PC-3 (cell line): ENCODE data around the gene NKD1. TPM values are rescaled to one million over a fixed set of nuclear protein-coding genes. Genes with fewer than 3 reads are reported as not detected.

ENCODE experiments used
- ATAC-seq: fragments of 200-7000 bp; cut with Tn5 transposase; 2 replicates; pipeline ENCODE4 v1.9.1; 2020; ENCODE audit warnings: mild to moderate bottlenecking, moderate library complexity
- BruUV-seq: library from RNA; stranded (reverse); fragments of 400-500 nt; replicated peaks from 2 replicates; lab custom pipeline; 2021; lab: Mats Ljungman, UMichigan
- CTCF ChIA-PET: fragments of 300-600 bp; sonication (Branson Sonifier 250); formaldehyde crosslinking; loops from one replicate; lab custom pipeline; 2022; ENCODE audit warnings: antibody characterized with exemption; lab: Charles Lee
- POLR2A ChIA-PET: fragments of 300-600 bp; sonication (Branson Sonifier 250); formaldehyde crosslinking; loops from one replicate; lab custom pipeline; 2022; ENCODE audit warnings: antibody characterized with exemption; ENCODE audit not compliant: unreplicated experiment; lab: Charles Lee
- DNase-seq: peaks from one replicate; pipeline ENCODE4 v3.0.0-alpha.2; 2015
- H2AFZ ChIP-seq: fragments of 300-600 bp; sonication (generic); 2 replicates; pipeline ENCODE4 v1.6.0; 2016; ENCODE audit warnings: antibody characterized with exemption, low read length
- H3F3A ChIP-seq: fragments of 300-600 bp; sonication (generic); one replicate; pipeline ENCODE4 v1.6.0; 2017; ENCODE audit warnings: antibody characterized with exemption, low read length, control low read depth, mild to moderate bottlenecking; ENCODE audit not compliant: unreplicated experiment
- H3K27ac ChIP-seq: fragments of 300-600 bp; sonication (generic); 2 replicates; pipeline ENCODE4 v1.5.1; 2016; ENCODE audit warnings: mild to moderate bottlenecking, low read length
- H3K27me3 ChIP-seq: fragments of 300-600 bp; sonication (generic); 2 replicates; pipeline ENCODE4 v1.6.1; 2016; ENCODE audit warnings: low read length, mixed read lengths
- H3K36me3 ChIP-seq: fragments of 300-600 bp; sonication (generic); 2 replicates; pipeline ENCODE4 v1.6.1; 2016; ENCODE audit warnings: low read depth, mixed run types, low read length, mixed read lengths
- H3K4me1 ChIP-seq: fragments of 300-600 bp; sonication (generic); 2 replicates; pipeline ENCODE4 v1.5.1; 2016; ENCODE audit warnings: low read length; ENCODE audit not compliant: insufficient read depth
- H3K4me2 ChIP-seq: fragments of 300-600 bp; sonication (generic); 2 replicates; pipeline ENCODE4 v1.6.0; 2016; ENCODE audit warnings: low read length
- H3K4me3 ChIP-seq: fragments of 300-600 bp; sonication (generic); 2 replicates; pipeline ENCODE4 v1.5.1; 2016; ENCODE audit warnings: mild to moderate bottlenecking, low read length, mixed read lengths
- H3K79me2 ChIP-seq: fragments of 300-600 bp; sonication (generic); 2 replicates; pipeline ENCODE4 v1.6.1; 2017; ENCODE audit warnings: low read length, mixed read lengths
- H3K9ac ChIP-seq: fragments of 300-600 bp; sonication (generic); 2 replicates; pipeline ENCODE4 v1.6.0; 2016; ENCODE audit warnings: mild to moderate bottlenecking, low read length
- H3K9me2 ChIP-seq: fragments of 300-600 bp; sonication (generic); replicated peaks from 2 replicates; pipeline ENCODE4 v1.6.1; 2016; ENCODE audit warnings: mixed run types, low read length, mixed read lengths
- H3K9me3 ChIP-seq: fragments of 300-600 bp; sonication (generic); 2 replicates; pipeline ENCODE4 v1.6.1; 2016; ENCODE audit warnings: low read length, mixed read lengths
- H4K20me1 ChIP-seq: fragments of 300-600 bp; sonication (generic); 2 replicates; pipeline ENCODE4 v1.6.1; 2016; ENCODE audit warnings: low read length, mixed read lengths
- CTCF ChIP-seq: fragments of 300-600 bp; sonication (generic); conservative IDR thresholded peaks from 2 replicates; pipeline ENCODE4 v1.5.1; 2017; ENCODE audit warnings: antibody characterized with exemption, low read depth, mild to moderate bottlenecking, low read length
- EZH2 ChIP-seq: fragments of 300-600 bp; sonication (generic); IDR thresholded peaks from one replicate; pipeline ENCODE4 v1.6.1; 2017; ENCODE audit warnings: antibody characterized with exemption, mild to moderate bottlenecking, low read length; ENCODE audit not compliant: unreplicated experiment
- EZH2phosphoT487 ChIP-seq: fragments of 300-600 bp; sonication (generic); IDR thresholded peaks from 2 replicates; pipeline ENCODE4 v1.6.1; 2018; ENCODE audit warnings: mild to moderate bottlenecking, antibody characterized with exemption, low read length, borderline replicate concordance
- intact Hi-C: fragments of 100-400 bp; cut with micrococcal nuclease; formaldehyde crosslinking; loops from 2 replicates; pipeline ENCODE4 v1.9.0; 2023
- total RNA-seq: library from RNA; depleted of rRNA; stranded (reverse); fragments of >200 nt; gene quantifications from 2 replicates; pipeline ENCODE4 v1.2.3, GENCODE V29; 2014

Gene NKD1
- total RNA-seq, 1 experiment from 2014 or later: 0.07 TPM

- no peaks in the 10 kb centered on the region for H3K27me3 ChIP-seq
- CTCF ChIA-PET: no interaction called here
- POLR2A ChIA-PET: no interaction called here
- no peaks in the 10 kb centered on the region for H3K36me3 ChIP-seq
- no TSS peak for BruUV-seq
- H3K27ac ChIP-seq: no peak within 1 kb of the TSS
- no peak for TF ChIP-seq EZH2
- TF ChIP-seq CTCF: no peak
- no peak for TF ChIP-seq EZH2phosphoT487
- no peaks in the 10 kb centered on the region for H3K9me3 ChIP-seq
- no peaks in the 10 kb centered on the region for H3K4me1 ChIP-seq
- H2AFZ ChIP-seq: no peak within 1 kb of the TSS
- ATAC-seq (no peak), DNase-seq (no peak)
- no peaks in the 10 kb centered on the region for H3K9me2 ChIP-seq
- H4K20me1 ChIP-seq: no peaks in the 10 kb centered on the region
- no peak within 1 kb of the TSS for H3K4me2 ChIP-seq
- H3K79me2 ChIP-seq: no peaks in the 10 kb centered on the region
- intact Hi-C loops: no loop called here
- H3K4me3 ChIP-seq: no peak within 1 kb of the TSS
- H3F3A ChIP-seq: no peaks in the 10 kb centered on the region
- no peak within 1 kb of the TSS for H3K9ac ChIP-seq
Measured at GRCh38 chr16:50681021-50681885, 133.1 kb downstream of the NKD1 start, which contains the start of gene SNX20. SNX20 (minus strand) TSS chr16:50681312; CDS start chr16:50677526, 3,786 bp downstream.

GRCh38 chr16:50683689-50684374 is 135.6 kb downstream of the NKD1 start:
- Histone ChIP-seq H3K27ac (no peak overlapping the region), H4K20me1 (no peaks in the 10 kb centered on the region), H3K79me2 (no peaks in the 10 kb centered on the region), H3F3A (no peaks in the 10 kb centered on the region), H3K9me2 (no peaks in the 10 kb centered on the region), H3K27me3 (0 out of 2 replicates have a peak, but pooled peaks cover 3% of the 10 kb centered on the region), H3K9ac (no peak overlapping the region), H3K4me2 (no peak overlapping the region), H3K4me3 (no peak overlapping the region), H3K9me3 (no peaks in the 10 kb centered on the region), H3K36me3 (no peaks in the 10 kb centered on the region), H3K4me1 (no peaks in the 10 kb centered on the region), H2AFZ (no peak overlapping the region)
- DNase-seq: no peak
- no peak for TF ChIP-seq EZH2phosphoT487
- no peak for TF ChIP-seq EZH2
- no peak for TF ChIP-seq CTCF
- intact Hi-C loops: no loop called here
- no TSS peak for BruUV-seq
- CTCF ChIA-PET: no interaction called here
- POLR2A ChIA-PET: no interaction called here
- ATAC-seq: no peak
